ENCODE results near the gene GOLGA1. TPM values are rescaled to one million over a fixed set of nuclear protein-coding genes. Genes with fewer than 3 reads are reported as not detected.

Gene GOLGA1
- total and polyA plus RNA-seq, 9 of the 15 experiments (the other 6 are each of a cell fraction or from before 2014, with no cell fraction given), result 2.9 to 15.9 (median 8.5) TPM

DNA sequence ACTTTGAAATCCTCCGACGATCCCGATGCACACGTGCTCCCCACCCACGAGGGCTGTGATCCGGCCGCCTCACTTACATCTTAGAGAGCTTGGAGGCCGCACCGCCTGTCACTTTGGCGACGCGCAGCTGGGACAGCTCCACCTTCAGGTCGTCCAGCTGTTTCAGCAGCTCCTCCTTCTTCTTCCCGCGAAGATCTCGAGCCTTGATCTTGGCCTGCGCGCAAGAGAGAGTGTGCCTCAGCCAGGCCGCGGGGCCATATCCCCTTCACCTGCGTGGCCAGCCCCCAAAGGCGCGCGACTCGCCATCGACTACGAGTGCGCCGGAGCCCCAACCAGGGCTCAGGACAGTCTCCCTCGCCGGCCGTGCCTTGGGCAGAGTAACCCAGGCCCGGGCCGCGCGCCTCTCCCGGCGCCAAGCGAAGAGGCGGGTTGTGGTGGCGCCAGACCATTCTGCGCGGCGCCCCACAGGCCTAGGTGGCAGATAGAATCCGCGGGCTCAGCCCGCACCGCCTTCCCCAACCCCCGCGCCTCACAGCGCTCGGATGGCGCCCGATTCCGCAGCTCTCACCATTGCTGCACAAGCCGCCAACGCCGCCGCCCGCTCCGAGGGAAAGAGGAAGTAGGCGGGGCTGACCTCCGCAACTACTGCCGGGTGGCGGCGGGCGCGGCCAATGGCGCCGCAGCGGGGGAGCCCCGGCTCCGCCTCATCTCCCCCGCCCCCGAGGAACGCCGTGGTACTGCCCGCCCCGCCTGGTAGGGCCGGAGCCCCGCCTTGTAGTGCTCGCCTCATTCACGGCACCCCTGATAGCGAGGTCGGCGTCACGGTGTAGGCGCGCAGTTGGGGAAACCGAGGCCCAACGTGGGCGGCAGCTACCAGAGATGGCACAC lies 79.3 kb downstream of the GOLGA1 start, which contains the start of the genes ARPC5L and RPL35 (continued):
- no peak for TF ChIP-seq LARP7 (IDR thresholded peaks at IDR 0.05)
- 0 out of 2 replicates have a peak, but pooled peaks have one; percentile 93 for TF ChIP-seq SRSF3 (IDR thresholded peaks at IDR 0.05; ENCODE audit: insufficient read depth, low read length)
- no peak for TF ChIP-seq MCM3 (IDR thresholded peaks at IDR 0.05)
- TF ChIP-seq NFE2 (IDR thresholded peaks at IDR 0.05; ENCODE audit: low read depth), result no peak
- no peak for TF ChIP-seq ZZZ3 (IDR thresholded peaks at IDR 0.05)
- no peak for TF ChIP-seq SMARCA4 (IDR thresholded peaks at IDR 0.05)
- TF ChIP-seq OTX1 (CRISPR knock-in tag; IDR thresholded peaks at IDR 0.05), result no peak
- TF ChIP-seq ZC3H11A (IDR thresholded peaks at IDR 0.05; ENCODE audit: low read depth, low read length), result no peak
- TF ChIP-seq ZEB2 (IDR thresholded peaks at IDR 0.05), result no peak
- TF ChIP-seq SREBF2 (CRISPR knock-in tag; IDR thresholded peaks at IDR 0.05), result no peak
- TF ChIP-seq, protein P1, sequence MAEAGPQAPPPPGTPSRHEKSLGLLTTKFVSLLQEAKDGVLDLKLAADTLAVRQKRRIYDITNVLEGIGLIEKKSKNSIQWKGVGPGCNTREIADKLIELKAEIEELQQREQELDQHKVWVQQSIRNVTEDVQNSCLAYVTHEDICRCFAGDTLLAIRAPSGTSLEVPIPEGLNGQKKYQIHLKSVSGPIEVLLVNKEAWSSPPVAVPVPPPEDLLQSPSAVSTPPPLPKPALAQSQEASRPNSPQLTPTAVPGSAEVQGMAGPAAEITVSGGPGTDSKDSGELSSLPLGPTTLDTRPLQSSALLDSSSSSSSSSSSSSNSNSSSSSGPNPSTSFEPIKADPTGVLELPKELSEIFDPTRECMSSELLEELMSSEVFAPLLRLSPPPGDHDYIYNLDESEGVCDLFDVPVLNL (CRISPR knock-in tag; IDR thresholded peaks at IDR 0.05; ENCODE audit: low read depth), result peak; percentile 48; the same call in 1 of the 2 replicates
- peak; percentile 97 for TF ChIP-seq BRD9 (IDR thresholded peaks at IDR 0.05; ENCODE audit: low read depth, partially characterized antibody)
- TF ChIP-seq EP400 (IDR thresholded peaks at IDR 0.05), result no peak
- no peak for TF ChIP-seq ZNF274 (IDR thresholded peaks at IDR 0.05; ENCODE audit: borderline replicate concordance, low read depth, low read length)
- no peak for TF ChIP-seq NCOR1 (IDR thresholded peaks at IDR 0.05)
- peak; percentile 6; the same call in 1 of the 2 replicates for TF ChIP-seq SMAD4 (CRISPR knock-in tag; conservative IDR thresholded peaks at IDR 0.05)
- TF ChIP-seq EZH2 (IDR thresholded peaks at IDR 0.05; ENCODE audit: borderline replicate concordance, low read depth, low read length), result no peak
- peak; percentile 82; the same call in 1 of the 2 replicates for TF ChIP-seq CBX1 (IDR thresholded peaks at IDR 0.05; ENCODE audit: low read depth)
- peak; percentile 95 for TF ChIP-seq TCF7L2 (IDR thresholded peaks at IDR 0.05; ENCODE audit: low read depth, low read length)
- no peak for TF ChIP-seq NCOA6 (IDR thresholded peaks at IDR 0.05)
- peak; percentile 91 for TF ChIP-seq POLR2B (IDR thresholded peaks at IDR 0.05; ENCODE audit: low read depth, partially characterized antibody)
- TF ChIP-seq, protein P2, sequence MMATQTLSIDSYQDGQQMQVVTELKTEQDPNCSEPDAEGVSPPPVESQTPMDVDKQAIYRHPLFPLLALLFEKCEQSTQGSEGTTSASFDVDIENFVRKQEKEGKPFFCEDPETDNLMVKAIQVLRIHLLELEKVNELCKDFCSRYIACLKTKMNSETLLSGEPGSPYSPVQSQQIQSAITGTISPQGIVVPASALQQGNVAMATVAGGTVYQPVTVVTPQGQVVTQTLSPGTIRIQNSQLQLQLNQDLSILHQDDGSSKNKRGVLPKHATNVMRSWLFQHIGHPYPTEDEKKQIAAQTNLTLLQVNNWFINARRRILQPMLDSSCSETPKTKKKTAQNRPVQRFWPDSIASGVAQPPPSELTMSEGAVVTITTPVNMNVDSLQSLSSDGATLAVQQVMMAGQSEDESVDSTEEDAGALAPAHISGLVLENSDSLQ (IDR thresholded peaks at IDR 0.05), result peak; percentile 40
- TF ChIP-seq PYGO2 (tag; IDR thresholded peaks at IDR 0.05), result no peak
- TF ChIP-seq, protein P3, sequence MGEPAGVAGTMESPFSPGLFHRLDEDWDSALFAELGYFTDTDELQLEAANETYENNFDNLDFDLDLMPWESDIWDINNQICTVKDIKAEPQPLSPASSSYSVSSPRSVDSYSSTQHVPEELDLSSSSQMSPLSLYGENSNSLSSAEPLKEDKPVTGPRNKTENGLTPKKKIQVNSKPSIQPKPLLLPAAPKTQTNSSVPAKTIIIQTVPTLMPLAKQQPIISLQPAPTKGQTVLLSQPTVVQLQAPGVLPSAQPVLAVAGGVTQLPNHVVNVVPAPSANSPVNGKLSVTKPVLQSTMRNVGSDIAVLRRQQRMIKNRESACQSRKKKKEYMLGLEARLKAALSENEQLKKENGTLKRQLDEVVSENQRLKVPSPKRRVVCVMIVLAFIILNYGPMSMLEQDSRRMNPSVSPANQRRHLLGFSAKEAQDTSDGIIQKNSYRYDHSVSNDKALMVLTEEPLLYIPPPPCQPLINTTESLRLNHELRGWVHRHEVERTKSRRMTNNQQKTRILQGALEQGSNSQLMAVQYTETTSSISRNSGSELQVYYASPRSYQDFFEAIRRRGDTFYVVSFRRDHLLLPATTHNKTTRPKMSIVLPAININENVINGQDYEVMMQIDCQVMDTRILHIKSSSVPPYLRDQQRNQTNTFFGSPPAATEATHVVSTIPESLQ (CRISPR knock-in tag; IDR thresholded peaks at IDR 0.05), result no peak; the same call in 1 of the 2 replicates
- 0 out of 2 replicates have a peak, but pooled peaks have one; percentile 7 for TF ChIP-seq TEAD4 (IDR thresholded peaks at IDR 0.05; ENCODE audit: low read length)
- TF ChIP-seq TEAD4 (CRISPR knock-in tag; IDR thresholded peaks at IDR 0.05; ENCODE audit: borderline replicate concordance), result no peak
